Measurements from ENCODE around the gene EXOC6B. TPM values are rescaled to one million over a fixed set of nuclear protein-coding genes. Genes with fewer than 3 reads are reported as not detected.

Gene EXOC6B
- total RNA-seq, 4 donors from 2014 or later, result 15.7 to 58.4 (median 37.9) TPM

- H3K4me1 ChIP-seq, result peaks cover 5 to 7% (median 7%) of the 10 kb centered on the region in 4 donors
- intact Hi-C loops (cut with DNase I; ENCODE audit: low total_unique reads), result no loop called here
- H3K4me3 ChIP-seq, result no peak overlapping the region
- no peak for DNase-seq
- WGBS, 2 donors (ENCODE audit: low coverage in 1 of 2), result 94% methylated on average over 19 of the region's 29 CpGs; no CpG with 5 or more reads in 1 of the 2 donors
- H3K27me3 ChIP-seq, result no peaks in the 10 kb centered on the region
- in situ Hi-C loops (cut with MboI; ENCODE audit: low pct_ligation_motif_present in 1 of 4, low pct_unique_long_range_greater_than_20kb in 1 of 4, low sequenced_read_pairs in 3 of 4), result loop anchor here in 3 of 4 donors (25.0 kb wide), 3 partner anchors 321 to 604 kb away; no protein-coding TSS in a partner anchor
- no peaks in the 10 kb centered on the region for H3K9me3 ChIP-seq
- no peaks in the 10 kb centered on the region for H3K36me3 ChIP-seq
- no peak overlapping the region for H3K27ac ChIP-seq
- TF ChIP-seq POLR2A (IDR thresholded peaks at IDR 0.05), result no peak
- no peak for TF ChIP-seq CTCF (IDR thresholded peaks at IDR 0.05)
- TF ChIP-seq POLR2AphosphoS5 (IDR thresholded peaks at IDR 0.05), result no peak
- no peak for TF ChIP-seq EP300 (IDR thresholded peaks at IDR 0.05; ENCODE audit: low read depth)
Measured at GRCh38 chr2:72132981-72133720, 692.7 kb downstream of the EXOC6B start.

GRCh38 chr2:72131916-72132841 is 693.7 kb downstream of the EXOC6B start:
- Histone ChIP-seq H3K4me3 (no peak overlapping the region), H3K4me1 (no peaks in the 10 kb centered on the region), H3K27me3 (no peaks in the 10 kb centered on the region), H3K9me3 (no peaks in the 10 kb centered on the region), H3K27ac (no peak overlapping the region), H3K36me3 (no peaks in the 10 kb centered on the region)
- intact Hi-C loops (cut with DNase I; ENCODE audit: low total_unique reads), result no loop called here
- TF ChIP-seq EP300 (IDR thresholded peaks at IDR 0.05; ENCODE audit: low read depth) (no peak), CTCF (IDR thresholded peaks at IDR 0.05) (no peak), POLR2A (IDR thresholded peaks at IDR 0.05) (no peak), POLR2AphosphoS5 (IDR thresholded peaks at IDR 0.05) (no peak)
- 87% methylated on average over 37 of the region's 37 CpGs; no CpG with 5 or more reads in 1 of the 2 donors for WGBS, 2 donors (ENCODE audit: low coverage in 1 of 2)
- in situ Hi-C loops (cut with MboI; ENCODE audit: low pct_ligation_motif_present in 1 of 4, low pct_unique_long_range_greater_than_20kb in 1 of 4, low sequenced_read_pairs in 3 of 4), result loop anchor here in 3 of 4 donors (25.0 kb wide), 3 partner anchors 320 to 605 kb away; no protein-coding TSS in a partner anchor
- DNase-seq, result no peak

DNA sequence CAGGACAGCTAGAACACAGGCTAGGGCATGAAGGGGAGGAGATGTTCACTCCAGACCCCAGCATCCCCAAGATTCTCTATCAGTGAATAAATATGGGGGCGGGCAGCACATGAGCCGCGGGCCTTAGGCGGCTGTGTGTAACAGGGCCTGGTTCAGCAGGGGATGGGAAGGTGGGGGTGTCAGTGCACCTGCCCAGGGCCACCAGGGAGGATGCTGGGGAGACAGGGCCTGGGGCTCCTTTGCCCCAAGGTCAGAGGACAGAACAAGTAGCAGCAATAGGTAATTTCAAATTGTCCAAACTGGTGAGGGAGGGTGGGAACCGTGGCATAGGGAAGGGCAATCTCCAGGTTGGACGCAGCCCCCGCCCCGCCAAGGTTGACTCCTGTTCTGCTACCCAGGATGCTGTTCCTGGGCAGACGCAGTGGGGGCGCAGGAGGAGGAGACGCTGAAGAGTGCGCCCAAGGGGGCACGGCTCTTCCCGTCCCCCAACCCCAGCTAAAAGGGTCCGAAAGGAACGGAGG is 694.4 kb downstream of the EXOC6B start:
- Histone ChIP-seq H3K27me3 (no peaks in the 10 kb centered on the region), H3K27ac (no peak overlapping the region), H3K9me3 (no peaks in the 10 kb centered on the region), H3K4me3 (no peak overlapping the region), H3K4me1 (no peaks in the 10 kb centered on the region), H3K36me3 (no peaks in the 10 kb centered on the region)
- intact Hi-C loops (cut with DNase I; ENCODE audit: low total_unique reads) (no loop called here), in situ Hi-C loops (cut with MboI; ENCODE audit: low pct_ligation_motif_present in 1 of 4, low pct_unique_long_range_greater_than_20kb in 1 of 4, low sequenced_read_pairs in 3 of 4) (loop anchor here in 3 of 4 donors (25.0 kb wide), 3 partner anchors 319 to 606 kb away; no protein-coding TSS in a partner anchor)
- 86 to 97% methylated on average over 7 to 16 of the region's 16 CpGs for WGBS, 2 donors (ENCODE audit: low coverage in 1 of 2)
- DNase-seq, result no peak
- TF ChIP-seq POLR2AphosphoS5 (IDR thresholded peaks at IDR 0.05), result no peak
- no peak for TF ChIP-seq POLR2A (IDR thresholded peaks at IDR 0.05)

DNA sequence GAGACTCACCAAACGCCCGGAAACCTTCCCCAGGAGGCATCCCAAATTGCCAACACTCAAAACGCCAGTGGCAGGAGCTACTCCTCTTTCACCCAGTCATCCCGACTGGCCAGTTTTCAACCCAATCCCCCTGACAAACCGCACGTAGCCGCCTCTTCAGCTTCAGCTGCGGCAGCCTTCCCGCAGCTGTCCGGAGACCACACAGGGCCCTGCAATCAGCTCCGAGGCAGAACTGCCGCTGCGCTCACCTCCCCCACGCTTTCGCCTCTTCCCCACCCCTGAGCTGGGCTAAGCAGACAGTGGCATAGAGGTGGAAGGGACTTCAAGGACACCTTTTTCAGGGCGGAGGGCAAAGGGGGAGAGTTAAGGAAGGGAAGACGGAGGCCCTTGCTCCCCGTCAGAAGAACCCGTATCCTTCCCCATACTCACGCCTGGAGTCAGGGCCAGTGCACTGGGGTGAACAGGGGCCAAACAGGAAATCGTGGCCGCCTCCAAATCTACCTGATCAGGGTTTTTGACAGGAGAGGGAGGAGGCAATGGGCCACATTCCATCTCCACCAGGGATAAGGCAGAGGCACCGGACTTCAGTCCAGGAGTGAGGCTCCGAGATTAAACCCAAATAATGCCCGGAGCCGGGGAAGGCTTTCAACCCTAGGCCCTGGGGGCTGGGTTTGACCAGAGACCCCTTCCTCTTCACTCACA is 695.0 kb downstream of the EXOC6B start:
- no peak for TF ChIP-seq EP300 (IDR thresholded peaks at IDR 0.05; ENCODE audit: low read depth)
- no peak for TF ChIP-seq POLR2A (IDR thresholded peaks at IDR 0.05)
- no peak for TF ChIP-seq CTCF (IDR thresholded peaks at IDR 0.05)
- TF ChIP-seq POLR2AphosphoS5 (IDR thresholded peaks at IDR 0.05), result no peak
- Histone ChIP-seq H3K27me3 (no peaks in the 10 kb centered on the region), H3K27ac (no peak overlapping the region), H3K4me3 (no peak overlapping the region), H3K36me3 (no peaks in the 10 kb centered on the region), H3K9me3 (no peaks in the 10 kb centered on the region), H3K4me1 (no peaks in the 10 kb centered on the region)
- WGBS, 2 donors (ENCODE audit: low coverage in 1 of 2), result 66 to 74% methylated on average over 5 to 26 of the region's 26 CpGs
- no peak for DNase-seq
- in situ Hi-C loops (cut with MboI; ENCODE audit: low pct_ligation_motif_present in 1 of 4, low pct_unique_long_range_greater_than_20kb in 1 of 4, low sequenced_read_pairs in 3 of 4), result loop anchor here in 3 of 4 donors (25.0 kb wide), 3 partner anchors 319 to 606 kb away; no protein-coding TSS in a partner anchor
- intact Hi-C loops (cut with DNase I; ENCODE audit: low total_unique reads), result no loop called here
